Measurements from ENCODE around the gene PCDHGA9. TPM values are rescaled to one million over a fixed set of nuclear protein-coding genes. Genes with fewer than 3 reads are reported as not detected.

The PCDHGA9 gene
- total and polyA plus RNA-seq, 10 of the 15 experiments (the other 5 are each of a cell fraction or from before 2014, with no cell fraction given), result 0.08 to 0.63 (median 0.29) TPM; not detected in 2

- TF ChIP-seq ZNF592 (IDR thresholded peaks at IDR 0.05), result no peak
- TF ChIP-seq, protein P1, sequence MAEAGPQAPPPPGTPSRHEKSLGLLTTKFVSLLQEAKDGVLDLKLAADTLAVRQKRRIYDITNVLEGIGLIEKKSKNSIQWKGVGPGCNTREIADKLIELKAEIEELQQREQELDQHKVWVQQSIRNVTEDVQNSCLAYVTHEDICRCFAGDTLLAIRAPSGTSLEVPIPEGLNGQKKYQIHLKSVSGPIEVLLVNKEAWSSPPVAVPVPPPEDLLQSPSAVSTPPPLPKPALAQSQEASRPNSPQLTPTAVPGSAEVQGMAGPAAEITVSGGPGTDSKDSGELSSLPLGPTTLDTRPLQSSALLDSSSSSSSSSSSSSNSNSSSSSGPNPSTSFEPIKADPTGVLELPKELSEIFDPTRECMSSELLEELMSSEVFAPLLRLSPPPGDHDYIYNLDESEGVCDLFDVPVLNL (IDR thresholded peaks at IDR 0.05; ENCODE audit: low read depth, low read length), result no peak
- no peak for TF ChIP-seq ETV6 (conservative IDR thresholded peaks at IDR 0.05 in 1 of 2, IDR thresholded peaks at IDR 0.05 in 1 of 2; ENCODE audit: borderline replicate concordance in 1 of 2, low read depth in 1 of 2)
Observed at GRCh38 chr5:141384471-141385267, 17.9 kb upstream of the PCDHGA9 start (continued).

All from GM12878 (cell line).